SK-N-SH (cell line): Measurements from ENCODE around the gene LARGE1. TPM values are rescaled to one million over a fixed set of nuclear protein-coding genes. Genes with fewer than 3 reads are reported as not detected.
"Not testable (repeated sequence)": the region's sequence is repeated elsewhere in the genome, so short reads cannot be mapped to it uniquely, and the experiment has no call there.

ENCODE experiments used
- CTCF ChIA-PET: fragments of 300-600, 350-600 bp; formaldehyde crosslinking; extraction: SDS; loops from one replicate; lab custom pipeline; 2021; lab: Yijun Ruan, JAX
- POLR2A ChIA-PET: fragments of 350-600 bp; sonication (Branson Sonifier 250); formaldehyde crosslinking; extraction: SDS; loops from one replicate; lab custom pipeline; 2020; ENCODE audit warnings: antibody characterized with exemption, inconsistent platforms; lab: Yijun Ruan, JAX
- DNase-seq: peaks from one replicate; pipeline ENCODE4 v3.0.0; 2012
- H2AFZ ChIP-seq: fragments of 200-600 bp; sonication (generic); 2 replicates; pipeline ENCODE4 v1.8.1; 2016; ENCODE audit warnings: antibody characterized with exemption, mild to moderate bottlenecking, low read depth
- H3F3A ChIP-seq: fragments of 200-600 bp; sonication (generic); replicated peaks from 2 replicates; pipeline ENCODE3; 2016; ENCODE audit warnings: antibody characterized with exemption, mild to moderate bottlenecking; ENCODE audit not compliant: insufficient read depth
- H3K27ac ChIP-seq, 2 experiments: fragments of 200-500 bp in 1 of 2; fragments of 200-600 bp in 1 of 2; sonication (Bioruptor generic) in 1 of 2; sonication (generic), shearing (Covaris generic) in 1 of 2; 2 replicates each; pipeline versions ENCODE4 v1.5.1 to v1.6.1; 2014 to 2016; ENCODE audit warnings: low read depth in 2 of 2, inconsistent platforms in 1 of 2, low read length in 1 of 2, mild to moderate bottlenecking in 1 of 2, mixed read lengths in 1 of 2
- H3K27me3 ChIP-seq: fragments of 200-600 bp; sonication (generic), shearing (Covaris generic); 2 replicates; pipeline ENCODE4 v1.6.1; 2016; ENCODE audit warnings: mixed run types; ENCODE audit not compliant: insufficient read depth
- H3K36me3 ChIP-seq, 2 experiments: fragments of 200-500 bp in 1 of 2; fragments of 200-600 bp in 1 of 2; sonication (Bioruptor generic) in 1 of 2; sonication (generic) in 1 of 2; replicated peaks in 1 of 2; 2 replicates each; pipeline versions ENCODE3 to v1.5.1; 2014 to 2016; ENCODE audit warnings: low read length in 1 of 2, mild to moderate bottlenecking in 1 of 2; ENCODE audit not compliant: insufficient read depth in 2 of 2, control insufficient read depth in 1 of 2
- H3K4me1 ChIP-seq, 2 experiments: fragments of 200-500 bp in 1 of 2; fragments of 200-600 bp in 1 of 2; sonication (Bioruptor generic) in 1 of 2; sonication (generic), shearing (Covaris generic) in 1 of 2; 2 replicates each; pipeline versions ENCODE4 v1.5.1 to v1.6.1; 2014 to 2016; ENCODE audit warnings: low read depth in 1 of 2, low read length in 1 of 2, mixed run types in 1 of 2; ENCODE audit not compliant: insufficient read depth in 2 of 2, control insufficient read depth in 1 of 2
- H3K4me2 ChIP-seq: fragments of 200-600 bp; sonication (generic), shearing (Covaris generic); 2 replicates; pipeline ENCODE4 v1.6.1; 2017; ENCODE audit warnings: mixed run types
- H3K4me3 ChIP-seq, 2 experiments: fragments of 200-500 bp in 1 of 2; fragments of 200-600 bp in 1 of 2; sonication (Bioruptor generic) in 1 of 2; sonication (generic), shearing (Covaris generic) in 1 of 2; 2 replicates each; pipeline versions ENCODE4 v1.5.1 to v1.8.1; 2014 to 2016; ENCODE audit warnings: low read depth in 2 of 2, inconsistent platforms in 1 of 2, low read length in 1 of 2, mild to moderate bottlenecking in 1 of 2, mixed read lengths in 1 of 2, moderate library complexity in 1 of 2
- H3K79me2 ChIP-seq: fragments of 200-600 bp; sonication (generic); 2 replicates; pipeline ENCODE4 v1.8.1; 2017; ENCODE audit warnings: mild to moderate bottlenecking; ENCODE audit not compliant: insufficient read depth
- H3K9ac ChIP-seq: fragments of 200-600 bp; sonication (generic); 2 replicates; pipeline ENCODE4 v1.6.1; 2017; ENCODE audit warnings: mixed run types
- H3K9me2 ChIP-seq: fragments of 200-600 bp; sonication (generic); 2 replicates; pipeline ENCODE4 v1.6.1; 2017; ENCODE audit warnings: mixed run types
- H3K9me3 ChIP-seq: fragments of 200-600 bp; sonication (generic); 2 replicates; pipeline ENCODE4 v1.6.1; 2017; ENCODE audit warnings: mixed run types, mild to moderate bottlenecking, moderate library complexity
- H4K20me1 ChIP-seq: fragments of 200-600 bp; sonication (generic); 2 replicates; pipeline ENCODE4 v1.6.1; 2017; ENCODE audit warnings: mild to moderate bottlenecking, mixed run types; ENCODE audit not compliant: insufficient read depth
- CHD2 ChIP-seq: fragments of 150-350 bp; IDR thresholded peaks from 2 replicates; pipeline ENCODE4 v1.6.1; 2018; ENCODE audit warnings: low read length; ENCODE audit not compliant: partially characterized antibody
- EP300 ChIP-seq, 2 experiments: IDR thresholded peaks; 2 replicates each; pipeline versions ENCODE4 v1.4.0 to v1.6.1; 2012; ENCODE audit warnings: borderline replicate concordance in 1 of 2, low read depth in 1 of 2, low read length in 1 of 2
- EZH2phosphoT487 ChIP-seq: fragments of 200-600 bp; sonication (generic); IDR thresholded peaks from 2 replicates; pipeline ENCODE4 v1.6.1; 2017; ENCODE audit warnings: low read depth, mixed run types, mild to moderate bottlenecking, antibody characterized with exemption, moderate library complexity, borderline replicate concordance
- FOXM1 ChIP-seq: IDR thresholded peaks from 2 replicates; pipeline ENCODE4 v1.4.0; 2012; ENCODE audit warnings: low read depth, mild to moderate bottlenecking
- GABPA ChIP-seq: IDR thresholded peaks from 2 replicates; pipeline ENCODE4 v1.4.0; 2012; ENCODE audit warnings: low read depth, mild to moderate bottlenecking
- GATA2 ChIP-seq: sonication (generic); formaldehyde crosslinking; IDR thresholded peaks from 2 replicates; pipeline ENCODE4 v1.5.0; 2020; ENCODE audit warnings: mild to moderate bottlenecking, missing genetic modification reagents
- JUND ChIP-seq: IDR thresholded peaks from 2 replicates; pipeline ENCODE4 v1.4.0; 2012
- MEF2A ChIP-seq: IDR thresholded peaks from 2 replicates; pipeline ENCODE4 v1.4.0; 2012; ENCODE audit warnings: low read depth, borderline replicate concordance
- MXI1 ChIP-seq: IDR thresholded peaks from 2 replicates; pipeline ENCODE4 v1.6.1; 2012; ENCODE audit warnings: mild to moderate bottlenecking, low read depth, low read length, improper control_type of control experiment
- NFIC ChIP-seq: IDR thresholded peaks from 2 replicates; pipeline ENCODE4 v1.4.0; 2012; ENCODE audit warnings: borderline replicate concordance
- RAD21 ChIP-seq: IDR thresholded peaks from 2 replicates; pipeline ENCODE4 v1.6.1; 2012; ENCODE audit warnings: mild to moderate bottlenecking, low read length
- RFX5 ChIP-seq: IDR thresholded peaks from 2 replicates; pipeline ENCODE4 v1.6.1; 2012; ENCODE audit warnings: mild to moderate bottlenecking, improper control_type of control experiment, low read length
- SMC3 ChIP-seq: IDR thresholded peaks from 2 replicates; pipeline ENCODE4 v1.6.1; 2012; ENCODE audit warnings: low read depth, low read length, improper control_type of control experiment
- TAF1 ChIP-seq: IDR thresholded peaks from 2 replicates; pipeline ENCODE4 v1.6.1; 2012; ENCODE audit warnings: low read depth, mild to moderate bottlenecking, low read length, moderate library complexity, borderline replicate concordance
- TCF12 ChIP-seq: IDR thresholded peaks from 2 replicates; pipeline ENCODE4 v1.4.0; 2012
- TEAD4 ChIP-seq: IDR thresholded peaks from 2 replicates; pipeline ENCODE4 v1.4.0; 2012; ENCODE audit warnings: mild to moderate bottlenecking, borderline replicate concordance; ENCODE audit not compliant: insufficient read depth
- YY1 ChIP-seq: IDR thresholded peaks from 2 replicates; pipeline ENCODE4 v1.4.0; 2012; ENCODE audit warnings: low read depth, mild to moderate bottlenecking
- WGBS: methylation state at CpG from one replicate; pipeline ENCODE4 v1.1.6; 2017; ENCODE audit warnings: low lambda C conversion rate; 5-methylcytosine and 5-hydroxymethylcytosine counted together
- polyA plus RNA-seq, 3 experiments: library from polyadenylated mRNA; depleted of rRNA; stranded (reverse); fragments of >200 nt; gene quantifications; 2 replicates each; pipeline ENCODE4 v1.2.3, GENCODE V29; 2012
- TF ChIP-seq, protein P1 (sequence below): fragments of 150-350 bp; IDR thresholded peaks from 2 replicates; pipeline ENCODE4 v1.6.1; 2017; ENCODE audit warnings: antibody characterized with exemption, low read length, low read depth, borderline replicate concordance
- TF ChIP-seq, protein P2 (sequence below): fragments of 150-350 bp; IDR thresholded peaks from 2 replicates; pipeline ENCODE4 v1.6.1; 2016; ENCODE audit warnings: mild to moderate bottlenecking, low read depth, low read length
- TF ChIP-seq, protein P3 (sequence below): IDR thresholded peaks from 2 replicates; pipeline ENCODE4 v1.4.0; 2012; ENCODE audit warnings: low read depth

LARGE1 gene
- polyA plus RNA-seq, 1 of the 3 experiments (the other 2 are of a cell fraction), result 1.1 TPM

DNA sequence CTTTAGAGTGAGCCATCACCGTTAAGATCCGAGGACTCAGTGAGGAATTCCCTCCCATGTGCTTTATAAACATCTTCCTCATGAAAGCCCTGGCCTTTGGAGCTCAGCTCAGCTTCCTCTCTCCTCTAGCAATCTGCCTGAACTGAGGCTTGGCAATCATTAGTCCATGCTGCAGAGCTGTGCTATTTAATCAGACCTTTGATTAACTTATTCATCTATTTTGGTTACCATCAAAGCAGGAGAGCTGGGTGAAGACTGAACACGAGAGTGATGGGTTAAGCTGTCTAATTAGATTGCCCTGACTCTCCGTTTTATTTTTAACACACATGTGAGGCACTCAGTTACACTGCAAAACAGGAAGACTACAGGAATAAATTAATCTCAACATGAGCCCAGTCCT, 351.3 kb downstream of the LARGE1 start:
- Histone ChIP-seq H3K4me2 (no peak overlapping the region), H3K9me3 (0 out of 2 replicates have a peak, but pooled peaks cover 3% of the 10 kb centered on the region), H3K36me3 (no peaks in the 10 kb centered on the region), H3K9ac (no peak overlapping the region), H3K4me1 (no peaks in the 10 kb centered on the region), H4K20me1 (no peaks in the 10 kb centered on the region), H3K79me2 (no peaks in the 10 kb centered on the region), H3K4me3 (no peak overlapping the region), H3K27me3 (no peaks in the 10 kb centered on the region), H3K9me2 (no peaks in the 10 kb centered on the region)
- POLR2A ChIA-PET, result no interaction called here
- 25% methylated on average over 4 of the region's 4 CpGs for WGBS
- no peak for DNase-seq
- CTCF ChIA-PET, result interaction anchor here (0.9 to 1.7 kb wide), 4 partner anchors 9 to 267 kb away, joined by 3 to 7 read pairs (median 4); no protein-coding TSS in a partner anchor
- TF ChIP-seq FOXM1 (no peak), JUND (no peak), TCF12 (no peak), TEAD4 (no peak), GABPA (no peak), RFX5 (no peak), MEF2A (no peak), NFIC (no peak), RAD21 (no peak)
- TF ChIP-seq, protein P1, sequence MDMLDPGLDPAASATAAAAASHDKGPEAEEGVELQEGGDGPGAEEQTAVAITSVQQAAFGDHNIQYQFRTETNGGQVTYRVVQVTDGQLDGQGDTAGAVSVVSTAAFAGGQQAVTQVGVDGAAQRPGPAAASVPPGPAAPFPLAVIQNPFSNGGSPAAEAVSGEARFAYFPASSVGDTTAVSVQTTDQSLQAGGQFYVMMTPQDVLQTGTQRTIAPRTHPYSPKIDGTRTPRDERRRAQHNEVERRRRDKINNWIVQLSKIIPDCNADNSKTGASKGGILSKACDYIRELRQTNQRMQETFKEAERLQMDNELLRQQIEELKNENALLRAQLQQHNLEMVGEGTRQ, result no peak
- TF ChIP-seq, all 33 proteins: peak for 0
- H3F3A ChIP-seq, result no peaks in the 10 kb centered on the region
- H2AFZ ChIP-seq, result no peak overlapping the region
- H3K27ac ChIP-seq, result no peak overlapping the region

DNA sequence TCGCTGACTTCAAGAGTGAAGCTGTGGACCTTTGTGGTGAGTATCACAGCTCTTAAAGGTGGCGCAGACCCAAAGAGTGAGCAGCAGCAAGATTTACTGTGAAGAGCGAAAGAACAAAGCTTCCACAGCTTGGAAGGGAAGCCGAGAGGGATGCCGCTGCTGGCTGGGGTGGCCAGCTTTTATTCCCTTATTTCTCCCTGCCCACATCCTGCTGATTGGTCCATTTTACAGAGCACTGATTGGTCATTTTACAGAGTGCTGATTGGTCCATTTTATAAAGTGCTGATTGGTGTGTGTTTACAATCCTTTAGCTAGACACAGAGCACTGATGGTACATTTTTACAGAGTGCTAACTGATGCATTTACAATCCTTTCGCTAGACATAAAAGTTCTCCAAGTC, 353.8 kb downstream of the LARGE1 start:
- 75% methylated on average over 4 of the region's 6 CpGs for WGBS
- H3K27me3 ChIP-seq, H3K27ac ChIP-seq, H3K36me3 ChIP-seq, H2AFZ ChIP-seq, H3K9me3 ChIP-seq, H3K9ac ChIP-seq, H3K79me2 ChIP-seq, H3K9me2 ChIP-seq, H3K4me1 ChIP-seq, H3K4me2 ChIP-seq, H3K4me3 ChIP-seq, DNase-seq, H3F3A ChIP-seq, H4K20me1 ChIP-seq: not testable (repeated sequence)
- CTCF ChIA-PET, result interaction anchor here (1.2 to 1.4 kb wide), 2 partner anchors 9 to 12 kb away, joined by 3 to 5 read pairs; no protein-coding TSS in a partner anchor
- POLR2A ChIA-PET, result interaction anchor here (0.6 kb wide), 1 partner anchor 27 kb away, joined by 4 read pairs; no protein-coding TSS in a partner anchor

DNA sequence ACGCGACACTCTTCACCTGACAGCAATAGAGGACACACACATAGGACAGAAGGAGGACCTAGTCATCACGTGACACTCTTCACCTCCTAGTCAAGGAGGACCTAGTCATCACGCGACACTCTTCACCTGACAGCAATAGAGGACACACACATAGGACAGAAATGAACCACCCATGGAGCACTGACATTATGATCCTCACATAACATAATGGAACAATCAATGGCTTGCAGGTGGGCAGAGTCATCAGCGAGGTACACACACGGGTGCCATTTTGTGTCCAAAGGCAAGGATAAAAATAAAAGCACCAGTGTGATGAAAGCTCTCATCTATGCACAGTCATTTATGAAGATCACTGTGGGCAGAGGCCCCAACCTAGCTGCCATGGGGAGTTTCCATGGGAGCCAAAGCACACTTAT, 354.7 kb downstream of the LARGE1 start:
- Histone ChIP-seq H3K36me3 (no peaks in the 10 kb centered on the region), H4K20me1 (no peaks in the 10 kb centered on the region), H3K79me2 (no peaks in the 10 kb centered on the region), H3K9me2 (no peaks in the 10 kb centered on the region), H3K27me3 (no peaks in the 10 kb centered on the region), H3K4me3 (no peak overlapping the region), H3F3A (no peaks in the 10 kb centered on the region), H3K4me2 (no peak overlapping the region), H3K4me1 (no peaks in the 10 kb centered on the region), H3K9me3 (0 out of 2 replicates have a peak, but pooled peaks cover 3% of the 10 kb centered on the region), H2AFZ (no peak overlapping the region), H3K9ac (no peak overlapping the region), H3K27ac (no peak overlapping the region)
- POLR2A ChIA-PET, result no interaction called here
- no peak for DNase-seq
- TF ChIP-seq, protein P2, sequence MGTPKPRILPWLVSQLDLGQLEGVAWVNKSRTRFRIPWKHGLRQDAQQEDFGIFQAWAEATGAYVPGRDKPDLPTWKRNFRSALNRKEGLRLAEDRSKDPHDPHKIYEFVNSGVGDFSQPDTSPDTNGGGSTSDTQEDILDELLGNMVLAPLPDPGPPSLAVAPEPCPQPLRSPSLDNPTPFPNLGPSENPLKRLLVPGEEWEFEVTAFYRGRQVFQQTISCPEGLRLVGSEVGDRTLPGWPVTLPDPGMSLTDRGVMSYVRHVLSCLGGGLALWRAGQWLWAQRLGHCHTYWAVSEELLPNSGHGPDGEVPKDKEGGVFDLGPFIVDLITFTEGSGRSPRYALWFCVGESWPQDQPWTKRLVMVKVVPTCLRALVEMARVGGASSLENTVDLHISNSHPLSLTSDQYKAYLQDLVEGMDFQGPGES, result no peak
- TF ChIP-seq YY1, result no peak
- TF ChIP-seq SMC3, result no peak
- TF ChIP-seq TEAD4, result no peak
- TF ChIP-seq GATA2 (CRISPR knock-in tag), result no peak
- no peak for TF ChIP-seq MXI1
- TF ChIP-seq FOXM1, result no peak
- TF ChIP-seq EP300 (IDR thresholded peaks at IDR 0.05; ENCODE audit: borderline replicate concordance in 1 of 2, low read depth in 1 of 2, low read length in 1 of 2), result no peak
- TF ChIP-seq, protein P3, sequence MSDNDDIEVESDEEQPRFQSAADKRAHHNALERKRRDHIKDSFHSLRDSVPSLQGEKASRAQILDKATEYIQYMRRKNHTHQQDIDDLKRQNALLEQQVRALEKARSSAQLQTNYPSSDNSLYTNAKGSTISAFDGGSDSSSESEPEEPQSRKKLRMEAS, result no peak
- TF ChIP-seq MEF2A, result no peak
- TF ChIP-seq CHD2, result no peak
- no peak for TF ChIP-seq TAF1
- no peak for TF ChIP-seq EZH2phosphoT487
- TF ChIP-seq GABPA, result no peak
- TF ChIP-seq, all 33 proteins: peak for 0
- CTCF ChIA-PET, result no interaction called here
- WGBS, result 73% methylated on average over 7 of the region's 7 CpGs
